ENCODE data around the gene PNPLA5.
A peak's percentile ranks its signal among the peaks of the same experiment; 100 is the strongest.

PNPLA5 gene

DNA sequence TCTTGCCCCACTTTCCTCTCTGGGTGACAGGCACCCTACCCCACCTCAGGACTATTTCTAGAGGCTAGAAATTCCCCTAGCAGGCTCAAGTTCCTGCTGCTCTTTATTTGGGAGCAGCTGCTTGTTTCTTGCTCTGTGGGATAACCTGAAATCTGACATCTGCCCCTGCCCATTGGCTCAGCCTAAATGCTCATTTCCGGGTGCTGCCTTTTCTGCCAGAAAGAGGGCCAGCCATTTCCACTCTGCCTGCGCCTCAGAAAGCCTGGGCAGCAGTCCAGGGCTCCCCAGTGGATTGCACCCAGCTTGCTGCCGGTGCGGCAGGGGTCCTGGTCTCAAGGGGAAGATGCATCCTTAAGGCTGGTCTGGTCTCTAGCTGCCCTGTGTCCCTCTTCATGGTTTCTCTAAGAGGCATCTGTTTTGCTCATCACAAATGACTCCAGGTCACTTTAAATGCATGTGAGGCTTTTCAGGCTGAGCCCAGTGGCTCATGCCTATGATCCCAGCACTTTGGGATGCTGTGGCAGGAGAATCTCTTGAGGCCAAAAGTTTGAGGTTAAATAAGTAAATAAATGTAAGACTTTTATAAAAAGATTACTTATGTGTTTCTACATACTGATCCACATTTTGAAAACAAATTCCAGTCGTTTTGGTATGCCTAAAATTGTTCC lies 10.3 kb upstream of the PNPLA5 start:
- DNase-seq (ENCODE audit: low read depth in 3 of 3, low spot score in 1 of 3) = no peak

DNA sequence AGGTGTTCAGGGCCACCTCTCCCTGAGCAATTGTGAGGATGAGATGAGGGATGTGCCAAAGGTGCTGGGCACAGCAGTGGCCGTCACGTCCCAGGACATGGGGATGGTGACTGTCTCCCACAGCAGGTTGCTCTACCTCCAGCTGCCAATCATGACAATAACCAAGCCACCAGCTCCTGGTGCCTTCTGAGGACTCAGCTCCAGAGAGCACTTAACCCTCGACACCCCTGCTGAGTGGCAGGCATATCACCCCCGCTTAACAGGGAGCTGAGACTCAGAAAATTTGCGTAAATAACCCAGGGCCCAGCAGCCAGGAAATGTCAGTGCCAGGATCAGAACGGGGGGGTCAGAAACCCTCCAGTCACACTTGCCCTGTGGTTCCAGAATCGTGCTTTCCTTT lies 8.4 kb upstream of the PNPLA5 start:
- no peak for DNase-seq (ENCODE audit: low read depth in 3 of 3, low spot score in 1 of 3)

- no peak for DNase-seq (ENCODE audit: low read depth in 3 of 3, low spot score in 1 of 3)
Observed at GRCh38 chr22:43897751-43898261, 6.0 kb upstream of the PNPLA5 start.

- no peak for DNase-seq (ENCODE audit: low read depth in 3 of 3, low spot score in 1 of 3)
Observed at GRCh38 chr22:43895986-43896645, 4.3 kb upstream of the PNPLA5 start.

GRCh38 chr22:43894122-43894521 lies 2.3 kb upstream of the PNPLA5 start:
- no peak for DNase-seq (ENCODE audit: low read depth in 3 of 3, low spot score in 1 of 3)

- no peak for DNase-seq (ENCODE audit: low read depth in 3 of 3, low spot score in 1 of 3)
Observed at GRCh38 chr22:43893266-43893665, 1.5 kb upstream of the PNPLA5 start.

- no peak for DNase-seq (ENCODE audit: low read depth in 3 of 3, low spot score in 1 of 3)
Observed at GRCh38 chr22:43892183-43892894, 526 bp upstream of the PNPLA5 start.

GRCh38 chr22:43890901-43891331 lies 897 bp downstream of the PNPLA5 start:
- DNase-seq (ENCODE audit: low read depth in 3 of 3, low spot score in 1 of 3) = no peak

DNA sequence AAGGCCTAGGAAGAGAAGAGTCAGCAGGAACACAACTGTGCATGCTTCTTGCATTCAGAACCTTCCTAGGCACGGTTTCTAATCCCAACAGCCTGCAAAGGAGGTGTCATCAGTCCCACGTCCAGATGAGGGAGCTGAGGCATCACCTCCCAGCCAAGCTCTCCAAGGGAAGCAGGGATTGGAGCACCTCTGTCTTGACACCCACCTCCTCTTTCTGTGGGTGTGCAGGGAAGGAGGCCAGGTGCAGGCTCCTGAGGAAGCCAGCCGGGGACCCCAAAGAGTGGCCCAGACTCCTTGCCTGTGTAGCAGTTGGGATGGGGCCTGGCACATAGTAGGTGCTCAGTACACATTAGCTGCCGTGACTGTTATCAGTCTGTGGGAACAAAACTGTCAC lies 2.0 kb downstream of the PNPLA5 start:
- DNase-seq (ENCODE audit: low read depth in 3 of 3, low spot score in 1 of 3) = no peak

DNA sequence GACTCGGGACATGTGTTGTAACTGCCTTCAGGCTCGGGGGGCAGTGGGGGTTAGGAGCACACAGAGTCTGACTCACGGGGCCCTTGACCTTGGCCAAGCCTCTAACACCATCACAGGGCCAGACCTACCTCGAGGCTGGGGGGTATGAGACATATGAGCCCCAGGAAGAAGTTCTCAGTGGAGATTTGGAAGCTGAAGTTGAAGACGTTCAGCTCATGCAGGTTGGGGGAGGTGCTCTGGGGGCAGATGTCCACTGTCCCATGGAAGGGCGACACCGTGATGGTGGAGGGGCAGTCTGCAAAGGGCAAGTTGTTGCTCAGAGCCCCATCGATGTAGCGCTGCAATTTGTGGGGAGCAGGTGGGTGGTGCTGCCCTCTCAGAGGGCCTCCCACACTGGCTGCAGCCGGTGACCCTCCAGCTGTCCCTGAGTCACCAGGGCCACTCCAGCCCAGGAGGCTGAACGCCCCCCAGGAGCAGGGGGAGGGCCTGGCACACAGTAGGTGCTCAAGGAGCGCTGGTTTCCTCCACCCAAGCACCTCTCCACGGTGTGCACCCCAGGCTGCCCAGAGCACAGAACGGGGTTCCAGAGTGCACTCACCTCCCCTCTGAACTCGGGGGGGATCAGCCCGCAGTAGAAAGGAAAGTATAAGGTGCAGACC lies 2.5 kb downstream of the PNPLA5 start:
- no peak for DNase-seq (ENCODE audit: low read depth in 3 of 3, low spot score in 1 of 3)

DNA sequence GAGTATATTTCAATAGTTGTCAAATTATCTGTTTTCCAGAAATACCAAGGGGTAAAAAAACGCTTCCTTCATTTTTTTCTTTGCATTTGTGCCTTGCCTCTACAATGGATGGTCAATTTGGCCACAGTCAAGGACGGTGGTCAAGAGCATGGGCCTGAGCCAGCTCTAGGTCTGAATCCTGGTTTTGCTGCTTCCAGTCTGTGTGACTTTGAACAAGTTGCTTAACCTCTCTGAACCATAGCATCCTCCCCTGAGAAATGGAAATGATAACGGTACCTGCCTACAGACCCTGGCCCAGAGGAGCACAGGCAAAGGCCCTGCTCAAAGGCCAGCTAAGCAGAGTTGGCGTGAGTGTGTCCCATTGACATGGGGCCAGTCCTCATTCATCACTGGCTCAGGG lies 3.1 kb downstream of the PNPLA5 start:
- no peak for DNase-seq (ENCODE audit: low read depth in 3 of 3, low spot score in 1 of 3)

GRCh38 chr22:43887391-43887790 lies 4.4 kb downstream of the PNPLA5 start:
- DNase-seq (ENCODE audit: low read depth in 3 of 3, low spot score in 1 of 3) = no peak

- no peak for DNase-seq (ENCODE audit: low read depth in 3 of 3, low spot score in 1 of 3)
Observed at GRCh38 chr22:43886231-43886630, 5.6 kb downstream of the PNPLA5 start.

- no peak for DNase-seq (ENCODE audit: low read depth in 3 of 3, low spot score in 1 of 3)
Observed at GRCh38 chr22:43885786-43886185, 6.0 kb downstream of the PNPLA5 start.

- DNase-seq (ENCODE audit: low read depth in 3 of 3, low spot score in 1 of 3) = no peak
Observed at GRCh38 chr22:43885319-43885671, 6.5 kb downstream of the PNPLA5 start.

- peak in 1 of 3 donors; percentile 32 for DNase-seq (ENCODE audit: low read depth in 3 of 3, low spot score in 1 of 3)
Observed at GRCh38 chr22:43884600-43885318, 7.1 kb downstream of the PNPLA5 start.

- no peak for DNase-seq (ENCODE audit: low read depth in 3 of 3, low spot score in 1 of 3)
Observed at GRCh38 chr22:43883719-43884415, 7.9 kb downstream of the PNPLA5 start.

- no peak for DNase-seq (ENCODE audit: low read depth in 3 of 3, low spot score in 1 of 3)
Observed at GRCh38 chr22:43883012-43883661, 8.7 kb downstream of the PNPLA5 start.

GRCh38 chr22:43882122-43882767 lies 9.6 kb downstream of the PNPLA5 start:
- no peak for DNase-seq (ENCODE audit: low read depth in 3 of 3, low spot score in 1 of 3)

Data from stimulated activated CD4-positive, alpha-beta T cell treated with anti-CD3 and anti-CD28 coated beads, TNF-alpha, amount 100 ng/mL, for 1 hour (primary cell).